OCI-LY7 (cell line): ENCODE data around the gene MYH6. TPM values are rescaled to one million over a fixed set of nuclear protein-coding genes. Genes with fewer than 3 reads are reported as not detected.

Experiments used
- BruUV-seq: library from RNA; stranded (reverse); fragments of 400-500 nt; replicated peaks from 2 replicates; lab custom pipeline; 2021; lab: Mats Ljungman, UMichigan
- CTCF ChIA-PET: fragments of 300-600 bp; sonication (Branson Sonifier 250); formaldehyde crosslinking; loops from one replicate; lab custom pipeline; 2022; ENCODE audit warnings: antibody characterized with exemption; ENCODE audit not compliant: unreplicated experiment; lab: Charles Lee
- POLR2A ChIA-PET: fragments of 300-600 bp; sonication (Branson Sonifier 250); formaldehyde crosslinking; loops from one replicate; lab custom pipeline; 2022; ENCODE audit warnings: antibody characterized with exemption; lab: Charles Lee
- DNase-seq: peaks from one replicate; pipeline ENCODE4 v3.0.0-alpha.2; 2015; ENCODE audit warnings: low spot score
- H2AFZ ChIP-seq: fragments of 200-600 bp; sonication (generic), shearing (Covaris generic); 2 replicates; pipeline ENCODE4 v1.6.1; 2014; ENCODE audit warnings: mild to moderate bottlenecking, antibody characterized with exemption, low read length, moderate library complexity
- H3K27ac ChIP-seq: fragments of 200-600 bp; sonication (generic); 2 replicates; pipeline ENCODE4 v1.5.1; 2014; ENCODE audit warnings: mixed run types, low read depth, mild to moderate bottlenecking, moderate library complexity, low read length, inconsistent platforms; ENCODE audit not compliant: poor library complexity, severe bottlenecking
- H3K36me3 ChIP-seq: fragments of 200-600 bp; sonication (generic); 2 replicates; pipeline ENCODE4 v1.6.1; 2014; ENCODE audit warnings: mild to moderate bottlenecking, antibody characterized with exemption, low read length, moderate library complexity, mixed read lengths; ENCODE audit not compliant: insufficient read depth
- H3K4me1 ChIP-seq: fragments of 200-600 bp; sonication (generic); 2 replicates; pipeline ENCODE4 v1.5.1; 2014; ENCODE audit warnings: mild to moderate bottlenecking, low read length; ENCODE audit not compliant: insufficient read depth, poor library complexity, severe bottlenecking
- H3K4me2 ChIP-seq: fragments of 200-600 bp; sonication (generic); 2 replicates; pipeline ENCODE4 v1.6.1; 2014; ENCODE audit warnings: mild to moderate bottlenecking, low read length
- H3K4me3 ChIP-seq: fragments of 200-600 bp; sonication (generic); 2 replicates; pipeline ENCODE4 v1.5.1; 2014; ENCODE audit warnings: mild to moderate bottlenecking, low read depth, low read length; ENCODE audit not compliant: poor library complexity, severe bottlenecking
- H3K79me2 ChIP-seq: fragments of 200-600 bp; sonication (generic); 2 replicates; pipeline ENCODE4 v1.6.1; 2016; ENCODE audit warnings: low read depth, mild to moderate bottlenecking, low read length, moderate library complexity, mixed read lengths; ENCODE audit not compliant: insufficient read depth
- H3K9me2 ChIP-seq: fragments of 200-600 bp; sonication (generic); 2 replicates; pipeline ENCODE4 v1.6.1; 2016; ENCODE audit warnings: mild to moderate bottlenecking, low read length, mixed read lengths; ENCODE audit not compliant: insufficient read depth
- H3K9me3 ChIP-seq: fragments of 200-600 bp; sonication (generic); 2 replicates; pipeline ENCODE4 v1.6.1; 2014; ENCODE audit warnings: mild to moderate bottlenecking, mixed run types, low read length, mixed read lengths
- H4K20me1 ChIP-seq: fragments of 200-600 bp; sonication (generic); 2 replicates; pipeline ENCODE4 v1.6.1; 2014; ENCODE audit warnings: mild to moderate bottlenecking, antibody characterized with exemption, low read length, moderate library complexity, mixed read lengths; ENCODE audit not compliant: insufficient read depth
- EZH2phosphoT487 ChIP-seq: fragments of 200-600 bp; sonication (generic); IDR thresholded peaks from 2 replicates; pipeline ENCODE4 v1.6.1; 2018; ENCODE audit warnings: low read depth, borderline replicate concordance, mild to moderate bottlenecking, mixed run types, antibody characterized with exemption, low read length, moderate library complexity, mixed read lengths
- intact Hi-C: fragments of 100-400 bp; cut with micrococcal nuclease; formaldehyde crosslinking; loops from one replicate; pipeline ENCODE4 v1.10.0; 2022; ENCODE audit not compliant: unreplicated experiment
- total RNA-seq, 2 experiments: library from RNA; depleted of rRNA in 1 of 2; stranded (reverse); fragments of >200 nt in 1 of 2; shearing (Covaris generic) in 1 of 2; gene quantifications; 2 replicates each; pipeline ENCODE4 v1.2.3, GENCODE V29; 2014 to 2022
- TF ChIP-seq, protein P1 (sequence below): fragments of 200-600 bp; sonication (generic); conservative IDR thresholded peaks from 2 replicates; pipeline ENCODE4 v1.5.1; 2014; ENCODE audit warnings: mild to moderate bottlenecking, antibody characterized with exemption, low read length, moderate library complexity, mixed read lengths

Gene MYH6
- total RNA-seq, 2 experiments from 2014 or later: not detected

GRCh38 chr14:23414254-23414653 is 6.2 kb upstream of the MYH6 start:
- CTCF ChIA-PET: no interaction called here
- Histone ChIP-seq H3K27ac (no peak overlapping the region), H3K79me2 (no peaks in the 10 kb centered on the region), H2AFZ (no peak overlapping the region), H3K36me3 (no peaks in the 10 kb centered on the region), H3K4me1 (no peaks in the 10 kb centered on the region), H3K9me3 (no peaks in the 10 kb centered on the region), H3K4me2 (no peak overlapping the region), H4K20me1 (no peaks in the 10 kb centered on the region), H3K9me2 (no peaks in the 10 kb centered on the region), H3K4me3 (no peak overlapping the region)
- DNase-seq: no peak
- BruUV-seq: no TSS peak
- TF ChIP-seq, protein P1, sequence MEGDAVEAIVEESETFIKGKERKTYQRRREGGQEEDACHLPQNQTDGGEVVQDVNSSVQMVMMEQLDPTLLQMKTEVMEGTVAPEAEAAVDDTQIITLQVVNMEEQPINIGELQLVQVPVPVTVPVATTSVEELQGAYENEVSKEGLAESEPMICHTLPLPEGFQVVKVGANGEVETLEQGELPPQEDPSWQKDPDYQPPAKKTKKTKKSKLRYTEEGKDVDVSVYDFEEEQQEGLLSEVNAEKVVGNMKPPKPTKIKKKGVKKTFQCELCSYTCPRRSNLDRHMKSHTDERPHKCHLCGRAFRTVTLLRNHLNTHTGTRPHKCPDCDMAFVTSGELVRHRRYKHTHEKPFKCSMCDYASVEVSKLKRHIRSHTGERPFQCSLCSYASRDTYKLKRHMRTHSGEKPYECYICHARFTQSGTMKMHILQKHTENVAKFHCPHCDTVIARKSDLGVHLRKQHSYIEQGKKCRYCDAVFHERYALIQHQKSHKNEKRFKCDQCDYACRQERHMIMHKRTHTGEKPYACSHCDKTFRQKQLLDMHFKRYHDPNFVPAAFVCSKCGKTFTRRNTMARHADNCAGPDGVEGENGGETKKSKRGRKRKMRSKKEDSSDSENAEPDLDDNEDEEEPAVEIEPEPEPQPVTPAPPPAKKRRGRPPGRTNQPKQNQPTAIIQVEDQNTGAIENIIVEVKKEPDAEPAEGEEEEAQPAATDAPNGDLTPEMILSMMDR: no peak
- no peak for TF ChIP-seq EZH2phosphoT487
- intact Hi-C loops: no loop called here
- POLR2A ChIA-PET: no interaction called here

DNA sequence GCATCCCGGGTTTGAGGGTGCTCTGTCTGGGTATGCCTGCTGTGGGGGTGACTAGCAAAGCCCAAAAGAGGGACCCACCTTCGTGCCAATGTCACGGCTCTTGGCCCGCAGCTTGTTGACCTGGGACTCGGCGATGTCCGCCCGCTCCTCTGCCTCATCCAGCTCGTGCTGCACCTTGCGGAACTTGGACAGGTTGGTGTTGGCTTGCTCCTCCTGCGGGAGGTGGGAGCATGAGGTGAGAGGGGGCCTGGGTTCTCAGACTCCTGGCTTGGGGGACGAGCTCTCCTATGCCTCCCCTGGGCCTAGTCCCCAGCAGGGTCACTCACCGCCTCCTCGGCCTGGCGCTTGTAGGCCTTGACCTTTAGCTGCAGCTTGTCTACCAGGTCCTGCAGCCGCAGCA is 5.6 kb upstream of the MYH6 start:
- ChIA-PET POLR2A (interaction anchor here (0.6 kb wide), 1 partner anchor 27 kb away, joined by 3 read pairs; no protein-coding TSS in a partner anchor), CTCF (no interaction called here)
- Histone ChIP-seq H3K9me3 (no peaks in the 10 kb centered on the region), H3K79me2 (no peaks in the 10 kb centered on the region), H2AFZ (no peak overlapping the region), H3K4me3 (no peak overlapping the region), H3K27ac (no peak overlapping the region), H4K20me1 (no peaks in the 10 kb centered on the region), H3K4me1 (no peaks in the 10 kb centered on the region), H3K9me2 (no peaks in the 10 kb centered on the region), H3K36me3 (no peaks in the 10 kb centered on the region), H3K4me2 (no peak overlapping the region)
- no TSS peak for BruUV-seq
- no peak for DNase-seq
- intact Hi-C loops: no loop called here
- no peak for TF ChIP-seq EZH2phosphoT487
- TF ChIP-seq, protein P1: no peak

DNA sequence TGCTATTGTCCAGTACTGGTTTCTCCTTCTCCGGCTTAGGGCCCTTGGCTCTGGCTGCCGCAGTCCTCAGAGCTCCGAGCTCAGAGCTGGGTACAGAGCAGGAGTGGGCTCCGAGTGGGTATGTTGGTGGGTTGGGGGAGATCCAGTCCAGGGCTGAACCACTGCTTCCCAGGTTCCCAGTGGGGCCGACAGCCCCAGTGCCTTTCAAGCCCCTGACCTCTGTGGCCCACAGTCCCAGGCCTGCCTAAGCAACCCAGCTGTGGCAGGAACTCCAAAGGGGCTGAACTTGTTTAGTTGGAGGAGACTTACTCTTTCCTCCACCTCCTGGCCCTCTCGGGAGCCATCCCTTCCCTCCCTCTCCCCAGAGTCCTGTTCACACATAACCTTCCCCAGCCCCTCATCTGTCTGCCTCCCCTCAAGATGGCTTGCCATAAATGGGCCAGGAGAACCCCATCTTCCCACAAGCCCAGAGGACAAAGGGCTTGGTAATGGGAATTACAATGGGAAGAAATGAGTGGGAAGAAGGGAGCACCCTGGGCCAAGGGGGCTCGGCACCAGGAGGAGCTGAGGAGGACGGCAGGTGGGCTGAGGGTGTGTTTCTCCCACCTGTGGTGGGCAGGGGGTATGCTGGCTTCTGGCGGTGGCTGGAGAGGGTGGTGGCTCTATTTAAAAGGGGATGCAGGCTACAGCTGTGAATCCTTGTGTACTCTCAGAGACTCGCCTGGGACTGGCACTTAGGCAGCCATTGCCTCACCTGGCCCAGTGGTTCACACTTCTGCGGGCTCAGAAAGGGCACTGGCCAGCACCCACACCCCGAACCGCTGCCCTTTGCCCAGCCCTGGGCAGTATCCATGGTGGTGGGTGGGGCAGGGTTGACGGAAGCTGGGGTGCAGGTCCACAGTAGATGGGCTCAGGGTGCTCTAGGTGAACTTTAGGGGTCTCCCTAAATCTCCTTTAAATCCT is 3.8 kb upstream of the MYH6 start:
- Histone ChIP-seq H4K20me1 (no peaks in the 10 kb centered on the region), H3K36me3 (no peaks in the 10 kb centered on the region), H3K79me2 (no peaks in the 10 kb centered on the region), H3K27ac (no peak overlapping the region), H3K4me1 (no peaks in the 10 kb centered on the region), H3K4me3 (no peak overlapping the region), H3K9me2 (no peaks in the 10 kb centered on the region), H3K9me3 (no peaks in the 10 kb centered on the region), H2AFZ (no peak overlapping the region), H3K4me2 (no peak overlapping the region)
- CTCF ChIA-PET: no interaction called here
- POLR2A ChIA-PET: no interaction called here
- BruUV-seq: no TSS peak
- intact Hi-C loops: no loop called here
- no peak for TF ChIP-seq EZH2phosphoT487
- TF ChIP-seq, protein P1: no peak
- DNase-seq: no peak
